Rectal smooth muscle tissue (tissue), 1 donor: ENCODE results near the gene RABGAP1L.
"Not testable (repeated sequence)": the region's sequence is repeated elsewhere in the genome, so short reads cannot be mapped to it uniquely, and the experiment has no call there.

Experiments
- H3K27ac ChIP-seq: one replicate; pipeline ENCODE4 v1.7.0; 2013; ENCODE audit warnings: low read depth, low read length, inconsistent platforms
- H3K27me3 ChIP-seq: one replicate; pipeline ENCODE4 v1.7.0; 2013; ENCODE audit warnings: low read length; ENCODE audit not compliant: control insufficient read depth, insufficient read depth
- H3K36me3 ChIP-seq: one replicate; pipeline ENCODE4 v1.7.0; 2013; ENCODE audit warnings: low read length; ENCODE audit not compliant: control insufficient read depth, insufficient read depth
- H3K4me1 ChIP-seq: one replicate; pipeline ENCODE4 v1.7.0; 2013; ENCODE audit warnings: low read length; ENCODE audit not compliant: control insufficient read depth, insufficient read depth
- H3K4me3 ChIP-seq: one replicate; pipeline ENCODE4 v1.7.0; 2013; ENCODE audit warnings: low read length
- H3K9ac ChIP-seq: one replicate; pipeline ENCODE4 v1.7.0; 2013; ENCODE audit warnings: low read length

Gene RABGAP1L

GRCh38 chr1:174797398-174797797, 638.1 kb downstream of the RABGAP1L start:
- Histone ChIP-seq H3K4me1 (peaks cover 3% of the 10 kb centered on the region), H3K27ac (no peak overlapping the region), H3K27me3 (no peaks in the 10 kb centered on the region), H3K36me3 (no peaks in the 10 kb centered on the region), H3K4me3 (no peak overlapping the region), H3K9ac (no peak overlapping the region)

GRCh38 chr1:174799136-174799479, 639.8 kb downstream of the RABGAP1L start:
- H3K36me3 ChIP-seq = no peaks in the 10 kb centered on the region
- peaks cover 3% of the 10 kb centered on the region for H3K4me1 ChIP-seq
- H3K4me3 ChIP-seq = peak overlapping the region; percentile 79
- H3K9ac ChIP-seq = no peak overlapping the region
- no peaks in the 10 kb centered on the region for H3K27me3 ChIP-seq
- H3K27ac ChIP-seq = peak overlapping the region; percentile 0

GRCh38 chr1:174800216-174800851, 641.0 kb downstream of the RABGAP1L start:
- Histone ChIP-seq H3K4me1 (peaks cover 3% of the 10 kb centered on the region), H3K9ac (peak overlapping the region; percentile 50), H3K36me3 (no peaks in the 10 kb centered on the region), H3K27me3 (no peaks in the 10 kb centered on the region), H3K27ac (peak overlapping the region; percentile 0), H3K4me3 (peak overlapping the region; percentile 79)

GRCh38 chr1:174800876-174801275, 641.6 kb downstream of the RABGAP1L start:
- H3K9ac ChIP-seq = no peak overlapping the region
- peaks cover 3% of the 10 kb centered on the region for H3K4me1 ChIP-seq
- H3K27ac ChIP-seq = no peak overlapping the region
- no peaks in the 10 kb centered on the region for H3K27me3 ChIP-seq
- H3K36me3 ChIP-seq = no peaks in the 10 kb centered on the region
- peak overlapping the region; percentile 79 for H3K4me3 ChIP-seq

- H3K9ac ChIP-seq = no peak overlapping the region
- no peaks in the 10 kb centered on the region for H3K27me3 ChIP-seq
- no peaks in the 10 kb centered on the region for H3K4me1 ChIP-seq
- H3K4me3 ChIP-seq = no peak overlapping the region
- no peak overlapping the region for H3K27ac ChIP-seq
- H3K36me3 ChIP-seq = no peaks in the 10 kb centered on the region
Measured at GRCh38 chr1:174809755-174810280, 650.5 kb downstream of the RABGAP1L start.

GRCh38 chr1:174812016-174812415, 652.7 kb downstream of the RABGAP1L start:
- Histone ChIP-seq H3K4me1 (no peaks in the 10 kb centered on the region), H3K4me3 (no peak overlapping the region), H3K9ac (no peak overlapping the region), H3K27me3 (no peaks in the 10 kb centered on the region), H3K36me3 (no peaks in the 10 kb centered on the region), H3K27ac (no peak overlapping the region)

GRCh38 chr1:174812656-174813055, 653.3 kb downstream of the RABGAP1L start:
- Histone ChIP-seq H3K27me3 (no peaks in the 10 kb centered on the region), H3K27ac (no peak overlapping the region), H3K36me3 (no peaks in the 10 kb centered on the region), H3K4me3 (no peak overlapping the region), H3K4me1 (no peaks in the 10 kb centered on the region), H3K9ac (no peak overlapping the region)

GRCh38 chr1:174815036-174815435, 655.7 kb downstream of the RABGAP1L start:
- Histone ChIP-seq H3K27ac (no peak overlapping the region), H3K36me3 (no peaks in the 10 kb centered on the region), H3K4me1 (no peaks in the 10 kb centered on the region), H3K9ac (no peak overlapping the region), H3K27me3 (no peaks in the 10 kb centered on the region), H3K4me3 (no peak overlapping the region)

- H3K27ac ChIP-seq = no peak overlapping the region
- no peaks in the 10 kb centered on the region for H3K4me1 ChIP-seq
- no peaks in the 10 kb centered on the region for H3K36me3 ChIP-seq
- H3K9ac ChIP-seq = no peak overlapping the region
- H3K27me3 ChIP-seq = no peaks in the 10 kb centered on the region
- H3K4me3 ChIP-seq = no peak overlapping the region
Measured at GRCh38 chr1:174815474-174815908, 656.2 kb downstream of the RABGAP1L start.

- not testable (repeated sequence) for H3K4me1 ChIP-seq, H3K27me3 ChIP-seq, H3K27ac ChIP-seq, H3K9ac ChIP-seq, H3K4me3 ChIP-seq, H3K36me3 ChIP-seq
Measured at GRCh38 chr1:174816621-174817020, 657.3 kb downstream of the RABGAP1L start.

GRCh38 chr1:174818014-174818616, 658.8 kb downstream of the RABGAP1L start:
- Histone ChIP-seq H3K36me3 (no peaks in the 10 kb centered on the region), H3K9ac (no peak overlapping the region), H3K4me1 (no peaks in the 10 kb centered on the region), H3K27me3 (no peaks in the 10 kb centered on the region), H3K27ac (no peak overlapping the region), H3K4me3 (no peak overlapping the region)

GRCh38 chr1:174818951-174819350, 659.6 kb downstream of the RABGAP1L start:
- no peak overlapping the region for H3K27ac ChIP-seq
- no peak overlapping the region for H3K9ac ChIP-seq
- no peaks in the 10 kb centered on the region for H3K36me3 ChIP-seq
- no peaks in the 10 kb centered on the region for H3K27me3 ChIP-seq
- H3K4me3 ChIP-seq = no peak overlapping the region
- no peaks in the 10 kb centered on the region for H3K4me1 ChIP-seq

GRCh38 chr1:174819596-174819995, 660.3 kb downstream of the RABGAP1L start:
- Histone ChIP-seq H3K27me3 (no peaks in the 10 kb centered on the region), H3K4me3 (no peak overlapping the region), H3K27ac (no peak overlapping the region)

More at GRCh38 chr1:174819596-174819995, 660.3 kb downstream of the RABGAP1L start:
- H3K4me1 ChIP-seq = no peaks in the 10 kb centered on the region
- no peaks in the 10 kb centered on the region for H3K36me3 ChIP-seq
- no peak overlapping the region for H3K9ac ChIP-seq
